Upper lobe of left lung (tissue), 4 donors: ENCODE results near the gene NCAN.

Experiments used
- POLR2A ChIP-seq, 4 donors: fragments of 450-650 bp; IDR thresholded peaks; one replicate each; pipeline ENCODE4 v1.5.1; 2016 to 2017; ENCODE audit warnings: antibody characterized with exemption in 4 of 4, mild to moderate bottlenecking in 2 of 4
- POLR2AphosphoS5 ChIP-seq, 2 donors: sonication (generic); formaldehyde crosslinking; IDR thresholded peaks; one replicate each; pipeline ENCODE4 v1.5.1; 2017; ENCODE audit warnings: antibody characterized with exemption in 2 of 2
- TF ChIP-seq, protein P1 (sequence below), 6 experiments: fragments of 450-650 bp in 4 of 6; fragments of 200-600 bp in 2 of 6; sonication (generic) in 2 of 6; IDR thresholded peaks; one replicate each; pipeline ENCODE4 v1.5.1; 2016 to 2019; ENCODE audit warnings: antibody characterized with exemption in 6 of 6

DNA sequence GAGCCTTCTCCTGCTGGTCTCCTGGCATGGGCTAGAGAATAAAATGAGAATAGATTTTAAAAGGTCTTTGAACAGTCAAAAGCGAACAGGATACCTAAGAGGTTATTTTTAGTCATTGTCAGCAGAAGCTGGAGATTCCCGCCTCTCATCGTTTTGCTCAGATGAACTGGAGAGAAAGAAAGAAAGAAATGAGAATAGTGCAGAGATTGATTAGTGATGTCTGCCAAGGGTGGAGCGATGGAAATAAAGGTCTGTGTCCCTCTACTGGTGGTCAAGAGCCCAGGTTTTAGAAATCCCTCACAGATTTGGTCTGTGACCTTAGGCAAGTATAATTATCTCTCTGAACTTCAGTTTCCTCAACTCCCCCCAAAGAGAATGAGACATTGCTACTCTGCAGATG lies 5.3 kb downstream of the NCAN start:
- TF ChIP-seq, protein P1, sequence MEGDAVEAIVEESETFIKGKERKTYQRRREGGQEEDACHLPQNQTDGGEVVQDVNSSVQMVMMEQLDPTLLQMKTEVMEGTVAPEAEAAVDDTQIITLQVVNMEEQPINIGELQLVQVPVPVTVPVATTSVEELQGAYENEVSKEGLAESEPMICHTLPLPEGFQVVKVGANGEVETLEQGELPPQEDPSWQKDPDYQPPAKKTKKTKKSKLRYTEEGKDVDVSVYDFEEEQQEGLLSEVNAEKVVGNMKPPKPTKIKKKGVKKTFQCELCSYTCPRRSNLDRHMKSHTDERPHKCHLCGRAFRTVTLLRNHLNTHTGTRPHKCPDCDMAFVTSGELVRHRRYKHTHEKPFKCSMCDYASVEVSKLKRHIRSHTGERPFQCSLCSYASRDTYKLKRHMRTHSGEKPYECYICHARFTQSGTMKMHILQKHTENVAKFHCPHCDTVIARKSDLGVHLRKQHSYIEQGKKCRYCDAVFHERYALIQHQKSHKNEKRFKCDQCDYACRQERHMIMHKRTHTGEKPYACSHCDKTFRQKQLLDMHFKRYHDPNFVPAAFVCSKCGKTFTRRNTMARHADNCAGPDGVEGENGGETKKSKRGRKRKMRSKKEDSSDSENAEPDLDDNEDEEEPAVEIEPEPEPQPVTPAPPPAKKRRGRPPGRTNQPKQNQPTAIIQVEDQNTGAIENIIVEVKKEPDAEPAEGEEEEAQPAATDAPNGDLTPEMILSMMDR (IDR thresholded peaks at IDR 0.05), result no peak
- no peak for TF ChIP-seq POLR2A (IDR thresholded peaks at IDR 0.05)
- TF ChIP-seq POLR2AphosphoS5 (IDR thresholded peaks at IDR 0.05), result no peak
